Measurements from ENCODE around the gene SLC12A9.
A peak's percentile ranks its signal among the peaks of the same experiment; 100 is the strongest.

The SLC12A9 gene

GRCh38 chr7:100896732-100897608, 44.5 kb downstream of the SLC12A9 start:
- DNase-seq (ENCODE audit: low read depth) = no peak
- H3K4me3 ChIP-seq (ENCODE audit: low read depth, low read length) = no peak overlapping the region
- peak; percentile 72 for TF ChIP-seq CTCF (IDR thresholded peaks at IDR 0.05; ENCODE audit: control insufficient read depth, extremely low read depth, insufficient read depth)

GRCh38 chr7:100897772-100898454, 45.4 kb downstream of the SLC12A9 start:
- no peak for TF ChIP-seq CTCF (IDR thresholded peaks at IDR 0.05; ENCODE audit: control insufficient read depth, extremely low read depth, insufficient read depth)
- no peak for DNase-seq (ENCODE audit: low read depth)
- no peak overlapping the region for H3K4me3 ChIP-seq (ENCODE audit: low read depth, low read length)

GRCh38 chr7:100899432-100899831, 46.9 kb downstream of the SLC12A9 start:
- DNase-seq (ENCODE audit: low read depth) = no peak
- no peak overlapping the region for H3K4me3 ChIP-seq (ENCODE audit: low read depth, low read length)
- no peak for TF ChIP-seq CTCF (IDR thresholded peaks at IDR 0.05; ENCODE audit: control insufficient read depth, extremely low read depth, insufficient read depth)

GRCh38 chr7:100900978-100901377, 48.5 kb downstream of the SLC12A9 start:
- no peak overlapping the region for H3K4me3 ChIP-seq (ENCODE audit: low read depth, low read length)
- no peak for TF ChIP-seq CTCF (IDR thresholded peaks at IDR 0.05; ENCODE audit: control insufficient read depth, extremely low read depth, insufficient read depth)
- DNase-seq (ENCODE audit: low read depth) = no peak

GRCh38 chr7:100901921-100902332, 49.4 kb downstream of the SLC12A9 start:
- no peak for TF ChIP-seq CTCF (IDR thresholded peaks at IDR 0.05; ENCODE audit: control insufficient read depth, extremely low read depth, insufficient read depth)
- no peak for DNase-seq (ENCODE audit: low read depth)
- no peak overlapping the region for H3K4me3 ChIP-seq (ENCODE audit: low read depth, low read length)

GRCh38 chr7:100902638-100903037, 50.1 kb downstream of the SLC12A9 start:
- TF ChIP-seq CTCF (IDR thresholded peaks at IDR 0.05; ENCODE audit: control insufficient read depth, extremely low read depth, insufficient read depth) = no peak
- H3K4me3 ChIP-seq (ENCODE audit: low read depth, low read length) = no peak overlapping the region
- no peak for DNase-seq (ENCODE audit: low read depth)
